ENCODE data around the gene ASNSD1.

The ASNSD1 gene

DNA sequence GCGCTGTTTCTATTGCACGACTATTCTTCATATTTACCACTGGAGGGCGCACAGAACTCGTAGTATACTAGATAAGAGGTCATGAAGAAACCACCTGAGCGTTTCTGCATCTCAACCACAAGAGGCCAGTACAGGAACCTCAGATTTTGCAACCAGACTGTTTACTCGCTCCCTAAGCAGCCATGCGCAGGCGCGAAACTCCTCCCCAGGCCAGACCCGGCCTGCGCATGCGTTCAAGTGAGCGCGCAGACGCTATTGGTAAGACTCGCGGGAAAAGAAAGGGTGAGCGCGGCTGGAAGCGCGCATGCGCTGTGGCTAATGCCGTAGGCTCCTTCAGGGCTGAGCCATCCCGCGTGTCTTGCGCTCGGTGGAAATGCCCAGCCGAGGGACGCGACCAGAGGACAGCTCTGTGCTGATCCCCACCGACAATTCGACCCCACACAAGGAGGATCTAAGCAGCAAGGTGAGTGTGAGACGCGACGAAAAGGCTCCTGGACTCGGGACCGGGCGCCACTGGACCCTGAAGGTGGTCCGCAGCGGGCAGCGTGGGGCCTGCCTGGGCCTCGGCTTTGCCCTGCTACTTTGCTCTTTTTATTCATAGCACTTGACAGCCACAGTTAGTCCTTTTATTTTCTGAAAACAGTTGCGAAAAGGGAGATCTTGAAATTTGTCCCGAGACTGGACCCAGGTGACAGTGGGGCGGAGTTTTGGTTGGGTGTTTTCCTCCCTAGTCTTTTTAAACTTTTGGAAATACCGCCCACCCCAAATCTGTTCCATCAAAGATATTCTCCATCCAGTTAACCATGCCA lies at the start of gene ASNSD1:
ASNSD1 (plus strand) TSS at position 312 of the 809 bp plus-strand sequence. CDS start 4,674 bp downstream, outside the sequence.
- Histone ChIP-seq H3K4me1 (ENCODE audit: insufficient read depth, low read length) (0 out of 2 replicates have a peak, but pooled peaks cover 3% of the 10 kb centered on the region), H3K36me3 (ENCODE audit: insufficient read depth, low read length) (no peaks in the 10 kb centered on the region), H3K9ac (ENCODE audit: low read depth, low read length) (peak within 1 kb of the TSS; percentile 87), H3K9me3 (ENCODE audit: control insufficient read depth, insufficient read depth, low read length) (no peaks in the 10 kb centered on the region)

GRCh38 chr2:189613077-189613636 lies 48.1 kb upstream of the ASNSD1 start:
- H3K9ac ChIP-seq (ENCODE audit: low read depth, low read length): no peak overlapping the region
- H3K9me3 ChIP-seq (ENCODE audit: control insufficient read depth, insufficient read depth, low read length): no peaks in the 10 kb centered on the region
- no peaks in the 10 kb centered on the region for H3K36me3 ChIP-seq (ENCODE audit: insufficient read depth, low read length)
- H3K4me1 ChIP-seq (ENCODE audit: insufficient read depth, low read length): no peaks in the 10 kb centered on the region

DNA sequence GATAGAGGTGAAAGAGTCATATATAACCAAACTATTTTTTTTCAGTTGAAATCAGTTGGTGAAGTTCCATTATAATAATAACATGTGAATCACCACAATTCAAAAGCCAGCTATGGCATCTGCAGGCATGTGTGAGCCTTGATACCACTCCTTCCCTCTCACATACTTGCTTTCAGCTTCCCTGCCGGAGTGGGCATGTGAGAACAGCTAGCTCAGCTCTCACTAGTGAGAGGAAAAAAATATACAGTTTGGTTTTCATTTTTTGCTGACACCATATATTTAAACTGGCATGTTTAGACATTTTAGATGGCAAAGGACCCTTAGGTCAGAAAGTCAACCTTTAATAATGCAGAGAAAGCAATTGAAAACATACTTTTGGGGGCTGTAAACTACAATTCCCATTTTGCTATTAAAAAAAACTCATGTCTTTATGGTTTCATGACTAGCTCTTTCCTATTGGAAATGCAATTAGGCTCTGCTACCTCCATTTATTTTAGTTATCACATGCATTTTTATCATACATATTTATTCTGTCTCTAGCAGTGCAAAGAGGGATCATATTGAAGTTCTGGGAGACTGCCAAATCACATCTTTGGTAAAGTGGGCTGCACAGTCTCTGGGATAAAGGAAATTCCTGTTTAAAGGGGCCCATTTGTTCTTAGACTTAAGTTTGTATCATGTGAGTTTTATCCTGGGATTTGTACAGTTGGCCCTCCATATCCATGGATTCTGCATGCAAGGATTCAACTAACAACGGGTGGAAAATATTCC lies 47.4 kb upstream of the ASNSD1 start:
- Histone ChIP-seq H3K36me3 (ENCODE audit: insufficient read depth, low read length) (no peaks in the 10 kb centered on the region), H3K9me3 (ENCODE audit: control insufficient read depth, insufficient read depth, low read length) (no peaks in the 10 kb centered on the region), H3K9ac (ENCODE audit: low read depth, low read length) (no peak overlapping the region), H3K4me1 (ENCODE audit: insufficient read depth, low read length) (no peaks in the 10 kb centered on the region)

DNA sequence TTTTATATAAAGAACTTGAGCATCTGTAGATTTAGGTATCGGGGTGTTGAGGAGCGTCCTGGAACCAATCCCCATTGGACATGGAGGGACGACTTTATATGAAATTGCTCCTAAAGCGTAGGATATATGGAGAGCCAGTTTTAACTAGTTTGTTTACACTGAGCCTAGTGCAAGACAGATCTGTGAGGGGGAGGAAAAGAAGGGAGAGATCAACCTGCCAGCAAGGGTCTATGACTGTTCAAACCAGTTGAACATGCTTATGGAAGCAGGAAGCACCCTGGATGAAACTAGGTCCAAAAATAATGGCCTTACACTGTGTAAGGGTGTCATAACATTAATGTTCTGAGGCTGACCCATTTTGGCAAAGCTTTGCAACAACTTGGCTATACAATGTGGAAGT lies 46.7 kb upstream of the ASNSD1 start:
- Histone ChIP-seq H3K9ac (ENCODE audit: low read depth, low read length) (no peak overlapping the region), H3K36me3 (ENCODE audit: insufficient read depth, low read length) (no peaks in the 10 kb centered on the region), H3K9me3 (ENCODE audit: control insufficient read depth, insufficient read depth, low read length) (no peaks in the 10 kb centered on the region), H3K4me1 (ENCODE audit: insufficient read depth, low read length) (no peaks in the 10 kb centered on the region)

- Histone ChIP-seq H3K36me3 (ENCODE audit: insufficient read depth, low read length) (no peaks in the 10 kb centered on the region), H3K9me3 (ENCODE audit: control insufficient read depth, insufficient read depth, low read length) (no peaks in the 10 kb centered on the region), H3K4me1 (ENCODE audit: insufficient read depth, low read length) (no peaks in the 10 kb centered on the region), H3K9ac (ENCODE audit: low read depth, low read length) (no peak overlapping the region)
Measured at GRCh38 chr2:189618197-189618596, 43.1 kb upstream of the ASNSD1 start.

DNA sequence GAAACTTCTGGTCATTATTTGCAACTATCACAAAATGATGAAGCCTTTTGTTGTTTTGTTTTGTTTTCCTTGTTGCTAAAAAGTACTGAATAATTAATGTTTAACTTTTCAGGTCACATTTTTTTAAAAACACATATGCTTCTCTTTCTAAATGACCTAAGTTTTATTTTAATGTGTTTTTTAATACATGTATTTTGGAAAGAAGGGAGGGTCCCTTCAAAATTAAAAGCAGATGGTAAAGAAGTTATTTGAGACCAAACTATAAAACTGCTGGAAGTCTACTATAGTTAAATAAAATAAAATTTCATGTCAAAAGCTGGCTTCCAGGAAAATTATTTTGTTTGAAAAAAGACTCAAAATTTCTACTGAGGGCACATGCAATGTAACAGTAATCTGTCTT lies 39.5 kb upstream of the ASNSD1 start:
- no peaks in the 10 kb centered on the region for H3K36me3 ChIP-seq (ENCODE audit: insufficient read depth, low read length)
- H3K9me3 ChIP-seq (ENCODE audit: control insufficient read depth, insufficient read depth, low read length): no peaks in the 10 kb centered on the region
- no peak overlapping the region for H3K9ac ChIP-seq (ENCODE audit: low read depth, low read length)
- no peaks in the 10 kb centered on the region for H3K4me1 ChIP-seq (ENCODE audit: insufficient read depth, low read length)

DNA sequence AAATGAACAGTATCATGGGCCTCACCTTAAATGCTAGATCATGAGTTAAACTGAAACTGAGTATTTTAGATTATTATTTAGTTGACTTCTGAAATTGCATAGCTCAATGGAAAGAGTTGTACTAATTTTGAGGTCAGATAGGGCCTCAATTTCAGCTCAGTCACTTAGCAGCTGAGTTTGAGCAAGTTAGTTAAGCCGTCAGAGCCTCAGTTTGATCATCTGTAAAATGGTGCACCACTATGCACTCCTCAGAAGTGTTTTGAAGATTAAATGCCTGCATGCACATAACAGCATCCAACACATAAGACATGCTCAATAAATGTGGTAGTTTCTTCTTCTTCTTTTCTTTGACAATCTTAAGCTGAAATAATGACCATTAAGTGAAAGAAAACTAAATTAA lies 38.2 kb upstream of the ASNSD1 start:
- Histone ChIP-seq H3K9ac (ENCODE audit: low read depth, low read length) (no peak overlapping the region), H3K9me3 (ENCODE audit: control insufficient read depth, insufficient read depth, low read length) (no peaks in the 10 kb centered on the region), H3K36me3 (ENCODE audit: insufficient read depth, low read length) (no peaks in the 10 kb centered on the region), H3K4me1 (ENCODE audit: insufficient read depth, low read length) (no peaks in the 10 kb centered on the region)

DNA sequence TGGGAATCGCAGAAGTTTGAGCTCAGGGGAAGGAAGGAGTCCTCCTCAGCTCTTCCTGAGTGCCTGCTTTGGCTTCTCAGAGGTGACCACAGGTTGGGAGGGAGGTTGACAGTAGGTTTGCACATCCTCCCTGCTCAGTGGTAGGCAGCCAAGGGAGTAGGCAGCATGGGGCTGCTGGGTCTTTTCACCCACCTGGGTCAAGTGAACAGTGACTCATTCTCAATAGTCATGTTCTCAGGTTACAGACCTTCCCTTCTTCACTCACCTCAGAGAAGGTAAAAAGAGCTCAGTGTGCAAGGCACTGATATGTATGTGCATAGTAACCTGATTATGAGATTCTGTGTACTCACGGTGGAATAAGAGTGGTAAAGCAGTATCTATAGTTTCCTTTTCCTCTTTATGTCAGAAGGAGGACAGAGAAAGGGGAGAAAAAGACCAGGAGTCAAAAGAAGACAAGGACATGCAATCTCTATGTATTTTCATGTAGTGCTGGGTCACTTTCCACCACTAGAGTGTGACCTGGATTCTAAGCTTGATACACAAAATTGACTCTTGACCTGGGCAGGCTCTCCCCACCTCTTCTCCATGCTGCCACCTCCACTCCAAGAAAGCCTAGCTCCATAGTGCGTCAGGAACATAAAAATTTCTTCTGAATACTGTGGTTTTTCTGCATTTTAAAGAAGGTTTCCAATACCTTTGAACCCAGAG lies 36.5 kb upstream of the ASNSD1 start:
- H3K4me1 ChIP-seq (ENCODE audit: insufficient read depth, low read length): no peaks in the 10 kb centered on the region
- no peaks in the 10 kb centered on the region for H3K9me3 ChIP-seq (ENCODE audit: control insufficient read depth, insufficient read depth, low read length)
- no peak overlapping the region for H3K9ac ChIP-seq (ENCODE audit: low read depth, low read length)
- no peaks in the 10 kb centered on the region for H3K36me3 ChIP-seq (ENCODE audit: insufficient read depth, low read length)

- no peaks in the 10 kb centered on the region for H3K9me3 ChIP-seq (ENCODE audit: control insufficient read depth, insufficient read depth, low read length)
- H3K36me3 ChIP-seq (ENCODE audit: insufficient read depth, low read length): no peaks in the 10 kb centered on the region
- H3K9ac ChIP-seq (ENCODE audit: low read depth, low read length): no peak overlapping the region
- no peaks in the 10 kb centered on the region; the same call in 1 of the 2 replicates for H3K4me1 ChIP-seq (ENCODE audit: insufficient read depth, low read length)
Measured at GRCh38 chr2:189625636-189626035, 35.6 kb upstream of the ASNSD1 start.

DNA sequence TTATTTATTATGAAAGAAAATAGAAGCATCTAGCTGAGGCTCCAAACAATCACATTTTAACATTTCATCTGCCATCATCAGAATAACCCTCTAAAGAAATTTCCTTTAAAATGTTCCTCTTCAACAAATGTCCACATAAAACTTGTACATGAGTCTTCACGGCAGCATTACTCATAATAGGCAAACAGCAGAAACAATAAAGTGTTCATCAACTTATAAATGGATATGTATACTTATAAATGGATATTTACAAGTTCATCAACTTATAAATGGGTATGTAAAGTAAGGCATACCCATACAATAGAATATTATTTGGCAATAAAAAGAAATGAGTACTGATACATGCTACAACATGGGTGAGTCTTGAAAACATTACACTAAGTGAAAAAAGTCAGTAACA lies 33.5 kb upstream of the ASNSD1 start:
- Histone ChIP-seq H3K4me1 (ENCODE audit: insufficient read depth, low read length) (no peaks in the 10 kb centered on the region; the same call in 1 of the 2 replicates), H3K9ac (ENCODE audit: low read depth, low read length) (no peak overlapping the region), H3K9me3 (ENCODE audit: control insufficient read depth, insufficient read depth, low read length) (no peaks in the 10 kb centered on the region), H3K36me3 (ENCODE audit: insufficient read depth, low read length) (no peaks in the 10 kb centered on the region)

- Histone ChIP-seq H3K4me1 (ENCODE audit: insufficient read depth, low read length) (no peaks in the 10 kb centered on the region; the same call in 1 of the 2 replicates), H3K9me3 (ENCODE audit: control insufficient read depth, insufficient read depth, low read length) (no peaks in the 10 kb centered on the region), H3K36me3 (ENCODE audit: insufficient read depth, low read length) (no peaks in the 10 kb centered on the region), H3K9ac (ENCODE audit: low read depth, low read length) (no peak overlapping the region)
Measured at GRCh38 chr2:189628817-189629530, 32.3 kb upstream of the ASNSD1 start.

- H3K9me3 ChIP-seq (ENCODE audit: control insufficient read depth, insufficient read depth, low read length): no peaks in the 10 kb centered on the region
- H3K9ac ChIP-seq (ENCODE audit: low read depth, low read length): no peak overlapping the region
- no peaks in the 10 kb centered on the region for H3K36me3 ChIP-seq (ENCODE audit: insufficient read depth, low read length)
- H3K4me1 ChIP-seq (ENCODE audit: insufficient read depth, low read length): no peaks in the 10 kb centered on the region; the same call in 1 of the 2 replicates
Measured at GRCh38 chr2:189629531-189630453, 31.5 kb upstream of the ASNSD1 start.

DNA sequence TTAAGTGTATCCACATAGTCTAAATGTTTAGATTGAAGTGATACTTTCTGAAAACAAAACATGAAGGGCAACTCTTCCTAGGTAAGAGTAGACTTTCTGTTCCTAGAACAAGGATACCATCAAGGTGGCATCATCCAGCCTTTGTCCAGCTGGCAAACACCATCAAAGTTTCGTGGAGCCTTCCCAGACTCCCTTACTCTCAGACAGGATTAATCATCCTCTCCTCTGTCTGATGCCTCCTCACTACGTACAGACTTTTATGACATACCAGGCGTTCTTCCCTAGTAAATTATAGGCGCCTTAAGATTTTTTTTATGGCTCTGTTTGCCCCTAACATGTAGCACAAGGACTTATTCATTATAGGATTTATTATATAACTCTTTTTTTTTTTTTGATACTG lies 29.4 kb upstream of the ASNSD1 start:
- H3K9ac ChIP-seq (ENCODE audit: low read depth, low read length): no peak overlapping the region
- no peaks in the 10 kb centered on the region for H3K36me3 ChIP-seq (ENCODE audit: insufficient read depth, low read length)
- no peaks in the 10 kb centered on the region; the same call in 1 of the 2 replicates for H3K4me1 ChIP-seq (ENCODE audit: insufficient read depth, low read length)
- H3K9me3 ChIP-seq (ENCODE audit: control insufficient read depth, insufficient read depth, low read length): no peaks in the 10 kb centered on the region

All from ES-I3 (cell line).